ENCODE results near the gene FOXN1.

The FOXN1 gene

DNA sequence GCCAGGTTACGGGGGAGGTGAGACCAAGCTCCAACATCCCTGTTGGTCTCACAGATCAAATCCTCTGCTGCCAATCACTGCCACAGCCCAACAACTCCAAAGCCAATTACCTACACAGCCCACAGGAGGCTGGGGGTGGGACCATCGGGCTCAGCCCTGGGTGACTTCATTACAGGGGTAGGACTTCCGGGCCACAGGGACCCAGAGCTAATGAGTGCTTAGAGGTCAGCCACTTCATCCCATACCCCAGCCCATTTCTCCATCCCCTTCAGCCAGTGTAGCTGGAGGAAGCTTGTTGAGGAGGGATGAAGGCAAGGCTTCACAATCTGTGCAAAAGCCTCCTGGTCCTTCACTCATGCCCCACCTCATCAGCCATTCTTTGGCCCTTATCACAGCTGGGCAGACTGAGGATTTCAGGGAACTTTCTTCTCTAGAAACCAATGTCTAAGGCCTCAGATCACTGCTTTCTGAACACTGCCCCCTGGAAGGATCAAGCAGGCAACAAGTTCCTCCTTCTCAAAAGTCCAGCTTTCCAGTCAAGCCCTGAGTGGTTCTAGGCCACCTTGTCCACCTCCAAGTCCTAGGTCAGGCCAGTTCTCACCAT, 5.8 kb downstream of the FOXN1 start:
- DNase-seq (ENCODE audit: low read depth) = no peak
- TF ChIP-seq CTCF (IDR thresholded peaks at IDR 0.05; ENCODE audit: control insufficient read depth, extremely low read depth, insufficient read depth) = no peak
- H3K4me3 ChIP-seq (ENCODE audit: low read depth, low read length) = no peak overlapping the region

GRCh38 chr17:28513476-28513875, 7.3 kb downstream of the FOXN1 start:
- no peak overlapping the region for H3K4me3 ChIP-seq (ENCODE audit: low read depth, low read length)
- TF ChIP-seq CTCF (IDR thresholded peaks at IDR 0.05; ENCODE audit: control insufficient read depth, extremely low read depth, insufficient read depth) = no peak
- no peak for DNase-seq (ENCODE audit: low read depth)

DNA sequence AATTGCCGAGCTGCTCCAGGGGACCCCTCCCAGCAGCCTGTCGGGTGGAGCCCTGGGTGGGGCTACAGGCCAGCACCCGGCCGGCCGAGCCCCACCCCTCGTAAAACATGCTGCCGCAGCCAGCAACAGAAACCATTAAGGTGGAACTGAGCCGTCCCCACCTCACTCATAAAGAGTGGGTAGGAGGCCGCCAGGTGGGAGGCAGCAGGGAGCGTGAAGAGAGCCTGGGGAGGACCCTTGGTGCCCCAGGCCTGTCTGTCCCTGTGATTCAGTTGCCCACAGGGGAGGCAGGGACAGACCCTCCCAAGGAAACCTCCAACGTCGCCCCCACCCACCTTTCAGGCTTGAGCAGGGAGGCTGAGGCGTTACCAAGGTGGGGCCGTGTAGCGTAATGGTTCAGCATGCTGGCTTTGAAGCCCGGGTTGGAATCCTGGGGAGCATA, 8.4 kb downstream of the FOXN1 start:
- no peak for TF ChIP-seq CTCF (IDR thresholded peaks at IDR 0.05; ENCODE audit: control insufficient read depth, extremely low read depth, insufficient read depth)
- DNase-seq (ENCODE audit: low read depth) = no peak
- H3K4me3 ChIP-seq (ENCODE audit: low read depth, low read length) = no peak overlapping the region

DNA sequence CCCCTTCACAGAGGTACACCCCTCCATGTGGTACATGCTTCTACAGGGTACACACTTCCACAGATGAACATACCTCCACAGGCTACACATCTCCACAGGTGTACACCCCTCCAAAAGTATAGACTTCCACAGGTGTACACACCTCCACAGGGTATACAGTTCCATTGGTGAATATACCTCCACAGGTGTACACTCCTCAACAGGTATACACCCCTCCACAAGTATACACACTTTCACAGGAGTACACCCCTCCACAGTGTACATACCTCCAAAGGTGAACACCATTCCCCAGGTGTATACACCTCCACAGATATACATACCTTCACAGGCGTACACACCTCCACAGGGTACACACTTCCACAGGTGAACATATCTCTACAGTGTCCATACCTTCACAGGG, 9.4 kb downstream of the FOXN1 start:
- no peak for TF ChIP-seq CTCF (IDR thresholded peaks at IDR 0.05; ENCODE audit: control insufficient read depth, extremely low read depth, insufficient read depth)
- no peak overlapping the region for H3K4me3 ChIP-seq (ENCODE audit: low read depth, low read length)
- no peak for DNase-seq (ENCODE audit: low read depth)

GRCh38 chr17:28518132-28518531, 12.0 kb downstream of the FOXN1 start:
- H3K4me3 ChIP-seq (ENCODE audit: low read depth, low read length) = no peak overlapping the region
- no peak for TF ChIP-seq CTCF (IDR thresholded peaks at IDR 0.05; ENCODE audit: control insufficient read depth, extremely low read depth, insufficient read depth)
- no peak for DNase-seq (ENCODE audit: low read depth)

GRCh38 chr17:28518578-28518977, 12.4 kb downstream of the FOXN1 start:
- no peak overlapping the region for H3K4me3 ChIP-seq (ENCODE audit: low read depth, low read length)
- no peak for DNase-seq (ENCODE audit: low read depth)
- no peak for TF ChIP-seq CTCF (IDR thresholded peaks at IDR 0.05; ENCODE audit: control insufficient read depth, extremely low read depth, insufficient read depth)

GRCh38 chr17:28519236-28519635, 13.1 kb downstream of the FOXN1 start:
- no peak for TF ChIP-seq CTCF (IDR thresholded peaks at IDR 0.05; ENCODE audit: control insufficient read depth, extremely low read depth, insufficient read depth)
- no peak overlapping the region for H3K4me3 ChIP-seq (ENCODE audit: low read depth, low read length)
- no peak for DNase-seq (ENCODE audit: low read depth)

Data from LNCaP clone FGC (cell line).